NCI-H69 (cell line): ENCODE results near the gene RNASET2.
"Not testable (repeated sequence)": the region's sequence is repeated elsewhere in the genome, so short reads cannot be mapped to it uniquely, and the experiment has no call there.

Source experiments
- DNase-seq: peaks from one replicate; lab custom pipeline; 2025; lab: John Stamatoyannopoulos, UW

Gene RNASET2

GRCh38 chr6:166970091-166970490 lies 13.7 kb upstream of the RNASET2 start:
- no peak for DNase-seq

GRCh38 chr6:166969390-166970002 lies 13.1 kb upstream of the RNASET2 start:
- no peak for DNase-seq

GRCh38 chr6:166966268-166966667 lies 9.9 kb upstream of the RNASET2 start:
- DNase-seq = no peak

- DNase-seq = no peak
These were observed 4.2 kb upstream of the RNASET2 start for GRCh38 chr6:166960609-166960978.

DNA sequence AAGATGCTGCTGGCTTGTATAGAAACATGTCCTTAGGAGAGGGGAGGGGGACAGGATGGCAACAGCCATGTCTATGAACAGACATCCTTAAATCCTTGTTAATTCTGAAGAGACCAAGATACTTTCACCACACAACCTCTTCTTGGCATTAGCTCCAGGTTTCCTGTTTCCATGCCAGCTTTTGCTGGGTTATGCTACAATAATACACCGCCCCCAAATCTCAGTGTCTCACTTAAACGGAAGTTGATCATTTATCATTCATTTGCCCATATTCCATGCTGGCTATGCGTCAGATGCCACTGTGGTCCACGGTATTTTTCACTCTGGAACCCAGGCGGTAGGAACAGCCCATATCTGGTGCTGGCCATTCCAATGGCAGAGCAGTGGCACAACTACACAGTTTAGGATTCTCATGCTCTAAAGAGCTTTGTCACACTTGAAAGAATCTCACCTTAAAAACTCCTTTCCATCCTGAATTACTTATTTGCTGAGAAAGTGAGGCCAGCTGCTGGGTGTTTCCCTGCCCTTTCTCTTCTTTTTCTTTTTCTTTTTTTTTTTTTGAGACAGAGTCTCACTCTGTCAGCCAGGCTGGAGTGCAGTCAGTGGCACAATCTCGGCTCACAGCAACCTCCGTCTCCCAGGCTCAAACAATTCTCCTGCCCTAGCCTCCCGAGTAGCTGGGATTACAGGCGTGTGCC lies 3.7 kb upstream of the RNASET2 start:
- no peak for DNase-seq

DNA sequence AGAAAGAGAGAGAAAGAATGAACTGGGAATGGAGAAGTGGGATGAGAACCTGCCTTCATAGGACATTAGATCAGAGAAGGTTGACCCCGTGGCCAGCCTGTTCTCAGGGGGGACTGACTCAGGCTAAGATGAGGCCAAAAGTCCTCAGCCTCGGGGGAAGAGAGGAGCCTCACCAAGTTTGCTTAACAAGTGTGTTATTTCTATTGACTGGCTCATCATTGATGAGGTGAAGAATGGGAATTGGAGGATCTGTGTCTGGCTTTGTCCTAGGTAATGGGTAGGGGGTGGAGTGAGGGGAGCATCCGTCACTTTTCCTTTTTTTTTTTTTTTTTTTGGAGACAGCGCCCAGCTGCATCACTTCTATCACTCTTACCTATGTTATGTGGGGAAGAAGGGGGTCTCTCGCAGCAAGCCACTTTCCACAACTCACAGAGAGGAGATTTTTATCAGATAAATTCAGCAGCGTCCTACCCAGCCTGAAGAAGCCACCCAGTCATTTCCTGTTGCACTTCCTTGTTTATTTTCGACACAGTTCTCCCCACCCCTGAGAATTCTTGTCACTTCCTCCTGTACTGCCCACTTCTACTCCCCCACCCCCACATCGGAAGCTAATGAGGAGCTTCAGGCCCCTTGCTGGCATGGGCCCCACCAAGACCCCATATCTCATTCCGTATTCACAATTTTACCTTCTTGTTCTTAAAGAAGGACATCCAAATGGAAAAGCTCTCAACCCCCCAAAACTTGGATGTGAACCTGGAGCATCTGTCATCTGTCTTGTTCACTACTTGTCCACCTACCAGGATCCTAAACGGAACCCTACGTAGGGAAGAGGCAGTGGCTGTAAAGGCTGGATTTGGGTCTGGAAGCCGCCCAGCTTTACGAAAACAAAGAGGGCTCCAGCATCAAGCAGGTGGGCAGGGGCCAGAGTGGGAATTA lies 2.8 kb upstream of the RNASET2 start:
- DNase-seq = no peak

- DNase-seq = no peak
These were observed 1.4 kb upstream of the RNASET2 start for GRCh38 chr6:166957805-166958076.

GRCh38 chr6:166957087-166957804 lies 896 bp upstream of the RNASET2 start:
- DNase-seq = peak; percentile 50

DNA sequence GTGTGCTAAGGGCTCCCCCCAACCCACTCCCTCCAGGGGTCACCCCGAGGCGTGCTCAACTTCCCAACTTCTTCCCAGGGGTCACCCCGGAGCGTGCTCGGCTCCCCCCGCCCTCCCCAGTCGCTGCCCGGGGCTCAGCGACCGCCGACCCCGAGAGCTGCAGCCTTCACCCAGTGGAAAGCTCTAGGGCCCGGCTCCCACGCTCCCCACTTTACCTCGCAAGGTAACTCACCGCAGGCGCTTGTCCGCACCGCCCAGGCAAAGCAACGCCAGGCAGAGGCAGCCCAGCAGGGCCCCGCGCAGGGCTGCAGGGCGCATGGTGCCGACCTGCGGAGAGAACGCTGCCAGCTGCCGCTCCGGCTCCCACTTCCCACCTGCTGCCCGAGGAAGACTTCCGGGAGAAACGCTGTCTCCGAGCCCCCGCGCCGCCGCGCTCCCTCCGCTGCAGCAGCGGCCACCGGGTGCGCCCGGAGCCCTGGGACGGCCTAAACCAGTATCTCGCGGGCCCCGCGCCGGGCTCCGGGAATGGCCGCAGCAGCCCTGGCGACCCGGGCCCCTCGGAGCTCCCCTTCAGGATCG lies 396 bp downstream of the RNASET2 start:
- DNase-seq = peak; percentile 79

GRCh38 chr6:166955121-166955864 lies 1.1 kb downstream of the RNASET2 start:
- DNase-seq = peak; percentile 30

GRCh38 chr6:166954118-166954713 lies 2.1 kb downstream of the RNASET2 start:
- no peak for DNase-seq

DNA sequence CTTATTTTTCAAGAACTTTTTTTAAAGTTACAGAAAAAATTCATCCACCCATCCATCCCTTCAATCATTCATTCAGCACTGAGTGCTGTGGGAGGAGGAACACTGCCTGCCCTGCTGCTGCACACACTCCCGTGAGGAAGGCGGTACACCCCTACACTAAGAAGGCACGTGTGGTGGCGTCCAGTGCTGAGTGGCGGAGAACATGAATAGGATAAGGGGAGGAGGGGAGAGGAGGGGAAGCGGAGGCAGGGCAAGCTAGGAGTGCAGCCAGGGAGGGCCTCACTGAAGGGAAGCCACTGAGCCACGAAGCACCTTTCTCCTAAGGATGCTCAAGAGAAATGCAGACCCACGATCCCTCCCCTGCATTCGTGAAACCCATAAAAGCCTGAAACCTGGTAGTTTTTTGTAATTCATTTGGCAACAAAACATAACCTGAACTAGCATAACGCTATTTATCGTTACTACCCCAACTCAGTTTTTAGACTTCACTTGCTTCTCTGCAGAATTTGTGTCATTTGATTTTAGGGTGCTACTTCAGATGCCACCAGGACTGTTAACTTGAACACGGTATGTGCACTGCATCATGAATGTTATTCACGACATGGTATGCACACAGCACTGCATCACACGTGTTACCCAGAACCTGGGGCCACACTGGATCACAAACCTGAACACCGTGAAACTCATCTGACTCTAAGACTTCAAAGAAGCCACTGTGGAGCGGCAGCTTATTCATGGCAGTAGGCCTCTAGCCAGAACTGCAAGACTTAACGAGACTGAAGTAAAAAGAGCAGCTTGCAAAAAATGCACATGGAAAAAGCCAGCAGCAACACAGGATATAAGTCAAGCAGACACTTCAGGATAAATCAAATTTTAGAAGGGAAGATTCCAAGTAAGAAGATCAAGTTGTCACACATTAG lies 3.5 kb downstream of the RNASET2 start:
- DNase-seq = no peak

DNA sequence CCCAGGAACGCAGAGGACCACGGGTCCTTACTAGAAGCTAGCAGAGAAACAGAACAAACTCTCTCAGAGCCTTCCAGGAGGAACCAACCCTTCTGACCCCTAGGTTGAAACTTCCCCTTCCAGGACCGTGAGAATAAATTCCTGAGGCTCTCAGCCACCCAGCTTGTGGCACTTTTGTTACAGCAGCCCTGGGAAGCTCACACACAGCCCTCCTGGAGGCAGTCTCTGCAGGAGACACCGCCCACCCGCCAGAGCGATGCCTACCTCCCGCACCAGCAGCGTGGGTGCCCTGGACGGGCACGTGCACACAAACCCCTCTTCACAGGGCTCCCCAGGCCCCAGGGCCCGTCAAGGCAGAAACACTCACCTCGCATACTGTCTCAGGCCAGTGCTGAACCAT lies 4.2 kb downstream of the RNASET2 start:
- DNase-seq = no peak

GRCh38 chr6:166951670-166952060 lies 4.7 kb downstream of the RNASET2 start:
- DNase-seq = no peak

GRCh38 chr6:166950892-166951669 lies 5.3 kb downstream of the RNASET2 start:
- DNase-seq = peak; percentile 81

- DNase-seq = no peak
These were observed 5.9 kb downstream of the RNASET2 start for GRCh38 chr6:166950443-166950821.

GRCh38 chr6:166949528-166950442 lies 6.6 kb downstream of the RNASET2 start:
- peak; percentile 73 for DNase-seq

GRCh38 chr6:166948724-166949123 lies 7.6 kb downstream of the RNASET2 start:
- DNase-seq = not testable (repeated sequence)
